ENCODE results near the gene ASAP3. TPM values are rescaled to one million over a fixed set of nuclear protein-coding genes. Genes with fewer than 3 reads are reported as not detected.

ASAP3 gene
- total and polyA plus RNA-seq, 9 of the 15 experiments (the other 6 are each of a cell fraction or from before 2014, with no cell fraction given): 1.7 to 31.2 (median 17.4) TPM

GRCh38 chr1:23478896-23479665, 4.9 kb downstream of the ASAP3 start (continued):
- no peak for TF ChIP-seq ZNF384 (IDR thresholded peaks at IDR 0.05; ENCODE audit: low read depth, low read length)
- TF ChIP-seq ZNF766 (CRISPR knock-in tag; conservative IDR thresholded peaks at IDR 0.05): peak; percentile 80
- TF ChIP-seq KLF1 (tag; IDR thresholded peaks at IDR 0.05): no peak
- TF ChIP-seq RBFOX2 (IDR thresholded peaks at IDR 0.05; ENCODE audit: low read depth, low read length): peak; percentile 58
- no peak; the same call in 1 of the 2 replicates for TF ChIP-seq FOXM1 (IDR thresholded peaks at IDR 0.05; ENCODE audit: low read depth)
- TF ChIP-seq FOXM1 (CRISPR knock-in tag; IDR thresholded peaks at IDR 0.05; ENCODE audit: low read depth): no peak
- TF ChIP-seq ARHGAP35 (IDR thresholded peaks at IDR 0.05; ENCODE audit: partially characterized antibody): no peak
- no peak for TF ChIP-seq GATA2 (CRISPR knock-in tag; IDR thresholded peaks at IDR 0.05)
- TF ChIP-seq, protein P1, sequence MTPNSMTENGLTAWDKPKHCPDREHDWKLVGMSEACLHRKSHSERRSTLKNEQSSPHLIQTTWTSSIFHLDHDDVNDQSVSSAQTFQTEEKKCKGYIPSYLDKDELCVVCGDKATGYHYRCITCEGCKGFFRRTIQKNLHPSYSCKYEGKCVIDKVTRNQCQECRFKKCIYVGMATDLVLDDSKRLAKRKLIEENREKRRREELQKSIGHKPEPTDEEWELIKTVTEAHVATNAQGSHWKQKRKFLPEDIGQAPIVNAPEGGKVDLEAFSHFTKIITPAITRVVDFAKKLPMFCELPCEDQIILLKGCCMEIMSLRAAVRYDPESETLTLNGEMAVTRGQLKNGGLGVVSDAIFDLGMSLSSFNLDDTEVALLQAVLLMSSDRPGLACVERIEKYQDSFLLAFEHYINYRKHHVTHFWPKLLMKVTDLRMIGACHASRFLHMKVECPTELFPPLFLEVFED (CRISPR knock-in tag; conservative IDR thresholded peaks at IDR 0.05): no peak
- TF ChIP-seq ZNF134 (CRISPR knock-in tag; conservative IDR thresholded peaks at IDR 0.05): 0 out of 2 replicates have a peak, but pooled peaks have one; percentile 5
- TF ChIP-seq ZFP36 (IDR thresholded peaks at IDR 0.05; ENCODE audit: low read depth, low read length, partially characterized antibody): peak; percentile 7
- TF ChIP-seq HDAC6 (IDR thresholded peaks at IDR 0.05; ENCODE audit: low read depth, low read length): no peak
- peak; percentile 80 for TF ChIP-seq SETDB1 (IDR thresholded peaks at IDR 0.05; ENCODE audit: low read length)
- no peak for TF ChIP-seq HOMEZ (CRISPR knock-in tag; IDR thresholded peaks at IDR 0.05)
- TF ChIP-seq GTF2F1 (IDR thresholded peaks at IDR 0.05; ENCODE audit: low read depth, low read length): no peak
- peak; percentile 87 for TF ChIP-seq HDAC2 (IDR thresholded peaks at IDR 0.05)
- peak; percentile 56 for TF ChIP-seq E2F8 (IDR thresholded peaks at IDR 0.05; ENCODE audit: low read depth, partially characterized antibody)
- TF ChIP-seq RBM39 (optimal IDR thresholded peaks at IDR 0.05; ENCODE audit: low read depth, low read length): no peak
- TF ChIP-seq RBM17 (IDR thresholded peaks at IDR 0.05; ENCODE audit: borderline replicate concordance, low read depth, low read length): no peak
- no peak for TF ChIP-seq ZBTB43 (CRISPR knock-in tag; IDR thresholded peaks at IDR 0.05)
- peak; percentile 30; the same call in 1 of the 2 replicates for TF ChIP-seq ZKSCAN1 (IDR thresholded peaks at IDR 0.05; ENCODE audit: low read depth, low read length)
- no peak for TF ChIP-seq SAFB (IDR thresholded peaks at IDR 0.05; ENCODE audit: borderline replicate concordance, low read depth, low read length)
- TF ChIP-seq FOXJ2 (tag; IDR thresholded peaks at IDR 0.05): peak; percentile 82
